GM19099 (cell line): ENCODE measurements around the gene FARS2.

Experiments used
- POLR2A ChIP-seq: IDR thresholded peaks from 3 replicates; pipeline ENCODE4 v1.6.1; 2011; ENCODE audit warnings: low read depth; ENCODE audit not compliant: insufficient read length; ENCODE audit errors: extremely low read depth

The FARS2 gene

DNA sequence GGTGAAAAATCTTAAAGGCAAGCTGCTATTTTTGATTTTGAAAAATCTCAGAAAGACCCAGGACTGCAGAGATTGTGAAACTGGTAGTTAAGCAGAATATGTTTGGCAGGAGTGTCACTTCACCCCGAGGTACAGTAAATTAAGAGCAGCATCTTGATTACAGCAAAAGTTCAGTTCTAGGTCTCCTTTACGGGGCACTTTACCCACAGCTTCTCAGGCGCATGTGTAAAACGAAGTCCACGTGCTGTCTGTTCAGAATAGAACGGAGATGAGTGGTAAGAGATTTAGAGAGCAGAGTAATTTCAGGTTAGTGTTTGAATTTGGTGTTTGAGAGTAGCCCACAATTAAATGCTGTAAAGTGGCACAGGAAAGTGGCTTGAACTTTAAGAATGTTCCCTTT is 84.0 kb downstream of the FARS2 start:
- TF ChIP-seq POLR2A, result no peak

DNA sequence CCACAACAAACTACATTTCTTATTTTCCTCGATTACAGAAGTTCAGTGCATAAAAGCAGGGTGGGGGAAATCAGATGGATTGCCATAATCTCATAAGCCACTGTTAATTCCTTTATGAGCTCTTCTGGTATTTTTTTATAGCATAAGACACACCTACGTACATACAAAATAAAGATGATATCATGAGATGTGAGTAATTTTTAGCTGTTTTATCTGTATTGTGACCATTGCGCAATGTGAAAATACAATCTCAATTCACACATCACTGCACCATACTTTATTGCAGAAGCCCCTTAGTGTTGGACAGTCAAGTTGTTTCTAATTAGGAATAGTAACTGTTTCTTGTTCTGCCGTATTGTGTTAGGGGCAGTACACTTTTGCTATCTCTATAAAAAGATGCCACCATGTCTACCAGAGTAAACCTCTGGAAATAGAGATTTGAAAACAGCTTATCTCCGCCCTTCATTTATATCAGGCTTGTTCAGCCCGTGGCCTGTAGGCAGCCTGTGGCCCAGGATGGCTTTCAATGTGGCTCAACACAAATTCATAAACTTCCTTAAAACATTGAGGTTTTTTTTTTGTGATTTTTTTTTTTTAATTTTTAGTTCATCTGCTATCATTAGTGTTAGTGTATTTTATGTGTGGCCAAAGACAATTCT is 90.4 kb downstream of the FARS2 start:
- TF ChIP-seq POLR2A, result no peak

GRCh38 chr6:5353971-5354370 is 92.7 kb downstream of the FARS2 start:
- no peak for TF ChIP-seq POLR2A

DNA sequence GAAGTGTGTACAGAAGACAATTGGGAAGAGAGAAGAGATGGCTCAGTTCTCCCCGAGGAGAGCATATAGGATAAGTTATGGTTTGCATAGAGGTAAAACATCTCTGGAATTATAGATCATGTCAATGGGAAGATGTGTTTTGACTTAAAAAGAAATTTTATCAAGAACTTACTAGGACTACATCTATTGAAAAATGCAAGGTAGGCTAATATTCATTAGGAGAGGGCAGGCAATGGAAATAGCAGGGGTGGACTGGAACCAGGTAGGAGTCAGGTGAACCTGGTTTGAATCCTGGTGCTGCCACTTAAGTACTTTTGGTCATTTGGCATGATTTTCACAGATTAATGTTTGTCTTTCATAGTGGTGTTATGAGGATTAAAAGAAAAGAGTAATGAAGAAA is 96.2 kb downstream of the FARS2 start:
- TF ChIP-seq POLR2A, result no peak

GRCh38 chr6:5359417-5359816 is 98.1 kb downstream of the FARS2 start:
- no peak for TF ChIP-seq POLR2A

DNA sequence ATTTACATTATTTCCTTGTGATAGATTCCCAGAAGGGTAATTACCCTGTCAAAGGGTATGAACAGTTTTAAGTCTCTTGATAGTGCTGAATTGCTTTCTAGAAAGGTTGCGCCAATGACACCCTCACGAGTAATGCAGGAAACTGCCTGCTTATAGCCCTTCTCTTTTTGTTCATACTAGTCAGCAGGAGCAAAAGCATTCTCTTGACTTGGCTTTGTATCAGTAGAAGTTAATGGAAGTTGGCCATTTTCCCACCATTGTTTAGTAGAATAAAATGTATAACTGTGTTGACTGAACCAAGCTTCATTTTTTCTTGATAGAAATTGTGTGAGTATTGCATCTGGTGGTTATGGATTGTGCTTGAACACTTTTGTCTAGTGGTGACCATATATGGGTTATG is 100.1 kb downstream of the FARS2 start:
- no peak for TF ChIP-seq POLR2A

DNA sequence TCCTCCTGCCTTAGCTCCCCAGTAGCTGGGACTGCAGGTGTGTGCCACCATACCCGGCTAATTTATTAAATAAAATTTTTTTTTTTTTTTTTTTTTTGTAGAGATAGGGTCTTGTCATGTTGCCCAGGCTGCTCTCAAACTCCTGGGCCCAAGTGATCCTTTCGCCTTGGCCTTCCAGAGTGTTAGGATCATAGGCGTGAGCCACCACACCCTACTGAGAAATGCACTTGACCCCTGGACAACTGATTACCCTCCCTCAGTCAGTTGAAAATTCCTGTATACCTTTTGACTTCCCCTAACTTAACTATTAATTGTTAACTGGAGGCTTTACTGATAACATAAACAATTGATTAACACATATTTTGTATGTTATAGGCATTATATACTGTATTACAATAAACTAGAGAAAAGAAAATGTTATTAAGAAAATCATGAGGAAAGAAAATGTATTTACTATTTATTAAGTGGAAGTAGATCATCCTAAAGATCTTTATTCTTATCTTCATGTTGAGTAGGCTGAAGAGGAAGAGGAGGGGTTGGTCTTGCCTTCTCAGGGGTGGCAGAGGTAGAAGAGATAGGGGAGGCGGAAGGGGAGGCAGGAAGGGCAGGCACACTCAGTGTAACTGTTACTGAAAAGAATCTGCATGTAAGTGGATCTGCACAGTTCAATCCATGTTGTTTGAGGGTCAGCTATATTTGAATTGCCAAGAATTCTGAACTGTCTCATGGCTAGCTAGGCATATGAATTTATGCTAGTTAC is 104.3 kb downstream of the FARS2 start:
- no peak for TF ChIP-seq POLR2A

DNA sequence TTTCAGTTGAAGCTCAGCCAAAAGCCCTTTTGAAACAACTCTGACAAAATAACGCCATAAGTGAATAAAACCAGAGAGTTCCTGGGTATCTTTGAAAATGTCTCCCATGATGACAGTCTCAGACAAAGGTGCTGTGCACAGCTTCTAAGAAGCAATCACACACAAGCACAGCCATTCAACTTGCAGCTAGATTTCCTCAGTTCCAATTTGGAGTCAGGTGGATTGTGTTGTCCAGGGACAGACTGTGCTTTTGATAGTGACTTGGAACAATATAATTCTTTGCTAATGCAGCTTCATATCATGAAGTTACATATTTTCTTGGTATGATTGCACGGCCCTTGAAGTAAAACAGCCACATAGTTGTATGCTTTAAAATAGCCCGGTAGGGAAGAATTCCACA is 105.6 kb downstream of the FARS2 start:
- TF ChIP-seq POLR2A, result no peak

GRCh38 chr6:5367510-5367909 is 106.2 kb downstream of the FARS2 start:
- no peak for TF ChIP-seq POLR2A

DNA sequence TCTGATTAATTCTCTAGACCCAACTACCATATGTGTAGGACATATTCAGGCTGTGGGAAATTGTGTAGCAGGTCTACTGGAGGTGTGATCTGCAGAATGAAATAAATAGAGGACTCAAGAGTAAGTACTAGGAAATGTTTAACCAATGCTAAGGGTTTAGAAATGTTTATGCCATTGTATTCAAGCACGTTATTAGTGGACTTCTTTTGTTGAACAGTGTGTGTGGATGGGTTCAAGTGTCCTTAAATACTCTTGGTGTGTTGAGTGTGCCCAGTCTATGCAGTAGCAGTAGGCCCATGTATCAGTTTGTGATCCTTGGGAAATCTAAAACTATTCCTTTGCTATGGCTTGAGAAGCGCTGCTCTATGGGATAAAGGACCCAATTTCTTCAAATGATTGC is 112.1 kb downstream of the FARS2 start:
- TF ChIP-seq POLR2A, result no peak

GRCh38 chr6:5378331-5378730 is 117.0 kb downstream of the FARS2 start:
- no peak for TF ChIP-seq POLR2A

DNA sequence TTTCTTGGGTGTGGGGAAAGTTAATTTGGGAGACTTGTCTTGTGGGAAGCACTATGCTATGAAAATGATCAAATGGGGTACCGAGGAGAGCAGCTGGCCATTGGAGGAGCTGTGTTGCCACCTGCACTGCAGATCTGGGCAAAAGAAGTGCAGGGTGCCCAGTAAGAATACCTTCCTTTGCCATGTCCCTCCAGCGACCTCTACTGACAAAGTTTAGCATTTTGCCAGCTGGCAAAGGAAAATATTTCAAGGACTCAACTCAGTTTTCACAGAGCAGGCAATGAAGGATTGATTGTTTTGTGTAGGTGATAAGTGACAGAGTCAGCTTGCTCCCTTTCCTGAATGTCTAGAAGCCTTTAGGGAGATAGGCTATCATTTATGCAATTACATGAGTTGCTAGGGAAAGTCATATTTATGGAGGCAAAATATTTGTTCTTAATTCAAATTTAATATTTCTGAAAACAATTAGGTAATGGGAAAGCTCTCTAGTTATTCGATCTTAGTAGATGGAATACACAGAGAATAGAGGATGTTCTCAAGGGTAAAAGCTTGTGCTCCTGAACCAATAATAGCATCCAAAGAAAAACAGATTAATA is 118.4 kb downstream of the FARS2 start:
- TF ChIP-seq POLR2A, result no peak

- no peak for TF ChIP-seq POLR2A
Measured at GRCh38 chr6:5383856-5384255, 122.5 kb downstream of the FARS2 start.

DNA sequence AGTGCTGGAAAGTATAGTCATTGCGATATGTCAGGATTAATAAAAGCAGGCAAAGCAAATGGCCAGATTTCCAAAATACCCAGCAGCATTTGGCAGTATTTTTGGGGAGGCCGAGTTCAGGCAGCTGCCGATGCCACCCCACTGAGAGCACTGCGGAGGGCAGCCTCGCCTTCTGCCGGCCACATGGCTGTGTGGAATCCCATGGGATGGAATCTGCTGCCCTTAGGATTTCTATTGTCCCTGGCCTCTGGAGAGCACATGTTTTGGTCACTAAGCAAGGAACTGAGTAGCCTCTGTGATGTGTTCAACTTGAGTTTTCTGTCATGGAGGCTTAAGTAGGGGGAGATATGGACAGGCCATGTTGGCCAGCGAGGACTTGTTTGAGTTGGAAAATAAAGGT is 123.0 kb downstream of the FARS2 start:
- TF ChIP-seq POLR2A, result no peak

DNA sequence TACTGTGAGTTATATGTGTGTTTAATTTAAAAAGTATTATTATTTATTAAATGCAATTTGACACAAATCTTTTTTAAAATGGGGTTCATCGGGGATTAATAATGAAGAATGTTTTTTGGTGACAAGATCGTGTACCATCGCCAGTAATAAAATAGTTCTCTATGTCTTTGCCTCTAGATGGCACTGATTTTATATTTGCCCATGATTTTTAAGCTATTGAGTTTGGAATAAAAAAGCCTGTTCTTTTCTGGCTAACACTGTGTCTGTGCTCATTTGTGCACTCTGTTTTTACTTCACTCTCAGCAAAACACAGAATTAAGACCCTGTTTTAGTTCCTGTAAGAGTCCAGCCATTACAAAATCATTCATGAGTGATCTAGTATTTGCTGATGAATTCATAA is 127.0 kb downstream of the FARS2 start:
- no peak for TF ChIP-seq POLR2A

GRCh38 chr6:5389086-5389745 is 127.9 kb downstream of the FARS2 start:
- no peak for TF ChIP-seq POLR2A
